SK-N-MC (cell line): ENCODE measurements around the gene MMP23B.

Experiments
- DNase-seq: peaks from one replicate; pipeline ENCODE4 v3.0.0-alpha.2; 2011; ENCODE audit warnings: low read depth, low spot score
- H3K27ac ChIP-seq: fragments of 200-600 bp; sonication (generic); 2 replicates; pipeline ENCODE4 v1.5.1; 2016; ENCODE audit warnings: mixed run types
- H3K36me3 ChIP-seq: fragments of 200-600 bp; sonication (generic); 2 replicates; pipeline ENCODE4 v1.6.1; 2017; ENCODE audit warnings: antibody characterized with exemption, low read length, mixed read lengths; ENCODE audit not compliant: insufficient read depth
- H3K4me3 ChIP-seq: fragments of 200-600 bp; sonication (generic); 2 replicates; pipeline ENCODE4 v1.5.1; 2016
- H3K9ac ChIP-seq: fragments of 200-600 bp; sonication (generic); 2 replicates; pipeline ENCODE4 v1.8.0; 2017; ENCODE audit warnings: mixed run types, mixed read lengths; ENCODE audit not compliant: insufficient read length
- H3K9me3 ChIP-seq: fragments of 200-600 bp; sonication (generic); 2 replicates; pipeline ENCODE4 v1.6.1; 2017; ENCODE audit warnings: low read depth, mild to moderate bottlenecking, antibody characterized with exemption, low read length, moderate library complexity, mixed read lengths
- EZH2 ChIP-seq: fragments of 200-600 bp; sonication (generic); IDR thresholded peaks from one replicate; pipeline ENCODE4 v1.6.1; 2017; ENCODE audit warnings: antibody characterized with exemption
- FOXP2 ChIP-seq: optimal IDR thresholded peaks from 2 replicates; pipeline ENCODE3; 2011; ENCODE audit warnings: mild to moderate bottlenecking, moderate library complexity; ENCODE audit not compliant: insufficient read depth; ENCODE audit errors: extremely low read length, control extremely low read depth
- POLR2AphosphoS5 ChIP-seq: IDR thresholded peaks from 2 replicates; pipeline ENCODE4 v1.6.1; 2012; ENCODE audit warnings: mild to moderate bottlenecking, low read depth, low read length, borderline replicate concordance

The MMP23B gene

DNA sequence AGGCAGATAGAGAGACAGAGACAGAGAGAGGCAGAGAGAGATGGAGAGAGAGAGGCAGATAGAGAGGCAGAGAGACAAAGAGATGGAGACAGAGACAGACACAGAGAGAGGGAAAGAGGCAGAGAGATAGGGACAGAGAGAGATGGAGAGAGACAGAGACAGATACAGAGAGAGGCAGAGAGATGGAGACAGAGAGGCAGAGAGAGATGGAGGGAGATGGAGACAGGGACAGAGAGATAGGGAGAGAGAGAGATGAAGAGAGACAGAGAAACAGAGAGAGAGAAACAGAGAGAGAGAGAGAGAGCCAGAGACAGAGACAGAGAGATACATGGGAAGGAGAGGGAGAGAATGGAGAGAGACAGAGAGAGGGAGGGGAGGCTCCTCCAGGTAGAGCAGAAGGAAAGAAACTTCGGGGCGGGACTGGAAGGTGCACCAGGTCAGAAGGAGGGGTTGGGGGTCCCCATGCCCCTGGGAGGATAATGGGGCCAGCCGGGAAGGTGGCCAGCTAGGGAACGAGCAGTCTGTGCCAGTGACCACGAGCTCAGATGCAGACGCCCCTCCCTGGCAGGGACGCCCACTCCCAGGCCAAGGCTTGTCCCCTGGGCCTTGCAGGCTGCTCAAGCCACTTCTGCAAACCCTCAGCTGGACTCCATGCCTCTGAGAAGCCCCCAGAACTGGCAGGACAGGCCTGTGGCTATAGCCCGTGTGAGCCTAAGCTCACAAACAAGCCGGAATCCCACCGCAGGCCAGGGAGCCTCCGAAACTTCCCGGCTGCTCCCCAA is 35.3 kb upstream of the MMP23B start:
- no peak for TF ChIP-seq POLR2AphosphoS5
- TF ChIP-seq FOXP2, result no peak
- TF ChIP-seq EZH2, result no peak
- no peak overlapping the region for H3K4me3 ChIP-seq
- no peak overlapping the region for H3K27ac ChIP-seq
- no peaks in the 10 kb centered on the region for H3K36me3 ChIP-seq
- no peak for DNase-seq
- no peaks in the 10 kb centered on the region for H3K9me3 ChIP-seq
- H3K9ac ChIP-seq, result no peak overlapping the region

DNA sequence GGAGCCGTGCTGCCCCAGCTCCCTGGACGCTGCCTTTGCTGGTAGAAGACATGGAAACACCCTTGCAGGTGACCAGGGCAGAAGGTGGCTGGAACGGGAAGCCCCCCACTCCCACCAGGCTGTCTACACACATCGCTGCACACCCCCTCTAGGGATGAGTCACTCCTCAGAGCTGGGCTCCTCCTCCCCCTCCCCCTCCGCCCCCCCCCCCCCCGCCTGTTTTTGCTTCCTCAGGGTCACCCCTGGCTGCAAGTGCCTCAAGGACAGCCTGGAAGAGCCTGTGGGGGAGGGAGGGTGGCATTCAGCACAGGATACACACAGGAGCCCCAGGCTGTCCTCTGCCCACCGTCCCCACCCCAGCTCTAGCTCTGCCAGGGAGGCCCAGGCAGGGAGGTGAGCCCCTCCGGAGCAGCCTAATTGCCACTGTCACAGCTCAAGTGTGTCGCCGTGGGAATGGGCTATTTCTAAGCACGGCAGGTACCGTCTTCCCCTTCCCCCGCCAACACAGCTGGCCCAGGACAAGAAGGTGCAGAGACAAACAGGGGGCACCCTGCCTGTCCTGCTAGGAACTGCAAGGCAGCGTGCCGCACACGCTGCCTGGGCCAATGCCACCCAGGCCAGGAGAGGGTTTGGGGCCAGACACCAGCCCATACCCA is 34.6 kb upstream of the MMP23B start:
- no peak overlapping the region for H3K9ac ChIP-seq
- no peak overlapping the region for H3K27ac ChIP-seq
- DNase-seq, result no peak
- H3K36me3 ChIP-seq, result no peaks in the 10 kb centered on the region
- no peak for TF ChIP-seq POLR2AphosphoS5
- no peak for TF ChIP-seq EZH2
- no peak overlapping the region for H3K4me3 ChIP-seq
- no peaks in the 10 kb centered on the region for H3K9me3 ChIP-seq

DNA sequence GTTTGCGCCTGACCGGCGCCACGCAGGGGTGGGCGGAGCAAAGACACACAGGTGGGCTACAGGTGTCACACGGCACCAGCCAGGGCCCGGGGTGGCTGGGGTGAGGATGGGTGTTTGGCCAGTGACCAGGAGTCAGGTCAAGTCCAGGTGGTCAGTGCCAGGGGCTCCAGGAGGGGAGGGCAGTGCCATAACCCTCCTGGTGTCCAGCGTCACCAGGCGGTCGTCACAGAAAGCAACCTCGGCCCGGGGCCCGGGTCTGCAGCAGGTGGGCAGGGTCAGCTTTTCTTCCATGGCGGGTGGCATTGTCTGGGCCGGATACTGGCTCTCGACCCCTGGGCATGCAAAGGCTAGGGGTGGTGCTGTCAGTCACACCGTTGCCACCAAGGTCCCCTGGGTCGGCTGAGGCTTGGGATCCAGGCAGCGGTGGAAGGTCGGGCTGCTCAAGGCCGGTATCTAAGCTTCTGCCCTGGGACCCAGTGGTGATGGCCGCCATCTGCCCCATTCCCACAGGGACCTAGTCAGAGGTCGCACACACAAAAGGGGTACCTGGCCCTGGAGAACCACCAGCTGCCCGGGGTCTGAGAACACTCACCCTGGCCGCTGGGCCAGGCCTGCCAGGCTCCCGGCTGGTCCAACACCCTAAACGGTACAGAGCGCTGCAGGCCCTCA is 33.8 kb upstream of the MMP23B start:
- H3K4me3 ChIP-seq, result no peak overlapping the region
- H3K27ac ChIP-seq, result no peak overlapping the region

DNA sequence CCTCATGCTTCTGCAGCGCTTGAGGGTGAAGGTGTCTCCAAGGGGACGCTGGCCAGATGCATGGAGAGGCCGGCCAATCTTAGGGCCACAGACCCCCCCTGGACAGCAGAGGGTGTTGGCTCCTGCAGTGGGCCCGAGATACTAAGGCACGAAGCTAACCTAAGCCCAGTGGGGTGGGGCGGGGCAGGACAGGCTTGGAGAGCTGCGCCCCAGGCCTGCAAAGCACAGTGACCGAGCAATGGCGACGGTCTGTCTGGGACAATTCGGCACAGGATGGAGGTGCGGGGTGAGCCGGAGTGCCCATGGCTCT is 33.3 kb upstream of the MMP23B start:
- Histone ChIP-seq H3K9ac (no peak overlapping the region), H3K4me3 (no peak overlapping the region), H3K27ac (no peak overlapping the region), H3K9me3 (no peaks in the 10 kb centered on the region), H3K36me3 (no peaks in the 10 kb centered on the region)
- TF ChIP-seq FOXP2, result no peak
- TF ChIP-seq EZH2, result no peak
- TF ChIP-seq POLR2AphosphoS5, result no peak
- DNase-seq, result no peak

More for the DNA sequence above, 33.8 kb upstream of the MMP23B start:
- DNase-seq, result no peak
- Histone ChIP-seq H3K36me3 (no peaks in the 10 kb centered on the region), H3K9ac (no peak overlapping the region), H3K9me3 (no peaks in the 10 kb centered on the region)
- TF ChIP-seq EZH2 (no peak), FOXP2 (no peak), POLR2AphosphoS5 (no peak)

DNA sequence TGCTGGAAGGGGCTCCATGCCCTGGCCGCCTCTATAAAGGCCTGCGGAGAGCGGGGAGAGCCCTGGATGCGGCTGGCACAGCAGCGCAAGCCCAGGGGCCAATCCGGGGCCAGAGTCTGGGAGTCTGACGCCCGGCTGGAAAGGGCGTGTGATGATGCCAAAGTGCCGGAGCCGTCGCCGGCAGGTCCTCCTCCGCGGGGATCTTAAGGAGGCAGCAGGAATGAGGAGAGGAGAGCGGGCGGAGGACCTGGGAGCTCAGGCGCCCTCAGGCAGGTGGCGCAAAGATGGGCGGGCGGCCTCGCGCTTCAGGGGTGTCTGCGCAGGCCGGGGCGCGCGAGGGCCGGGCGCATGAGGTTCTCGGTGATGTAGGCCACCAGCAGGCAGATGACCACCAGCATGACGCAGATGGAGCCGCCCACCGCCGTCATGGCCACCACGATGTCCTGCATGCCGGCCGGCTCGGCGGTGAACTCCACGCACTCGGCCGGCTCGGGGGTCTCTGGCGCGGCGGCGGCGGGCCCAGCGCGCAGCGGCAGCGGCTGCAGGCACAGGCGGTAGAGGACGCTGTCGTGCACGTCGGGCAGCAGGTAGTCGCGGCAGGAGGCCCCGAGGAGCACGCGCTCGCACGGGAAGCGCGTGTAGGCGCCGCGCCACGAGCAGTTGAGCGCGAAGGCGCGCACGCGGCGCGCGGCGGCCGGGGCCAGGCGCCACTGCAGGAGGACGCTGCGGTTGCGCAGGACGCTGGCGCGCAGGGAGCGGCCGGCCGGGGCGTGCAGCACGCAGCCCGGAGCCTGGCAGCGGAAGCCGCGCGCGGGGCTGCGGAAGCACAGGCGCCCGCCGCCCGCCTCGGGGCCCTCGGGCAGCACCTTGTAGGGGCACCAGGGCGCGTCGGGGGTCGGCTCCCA is 32.7 kb upstream of the MMP23B start:
- Histone ChIP-seq H3K27ac (no peak overlapping the region), H3K9me3 (no peaks in the 10 kb centered on the region), H3K4me3 (peak overlapping the region; percentile 62), H3K36me3 (no peaks in the 10 kb centered on the region), H3K9ac (no peak overlapping the region)
- DNase-seq, result no peak
- no peak for TF ChIP-seq EZH2
- no peak for TF ChIP-seq FOXP2
- no peak for TF ChIP-seq POLR2AphosphoS5

DNA sequence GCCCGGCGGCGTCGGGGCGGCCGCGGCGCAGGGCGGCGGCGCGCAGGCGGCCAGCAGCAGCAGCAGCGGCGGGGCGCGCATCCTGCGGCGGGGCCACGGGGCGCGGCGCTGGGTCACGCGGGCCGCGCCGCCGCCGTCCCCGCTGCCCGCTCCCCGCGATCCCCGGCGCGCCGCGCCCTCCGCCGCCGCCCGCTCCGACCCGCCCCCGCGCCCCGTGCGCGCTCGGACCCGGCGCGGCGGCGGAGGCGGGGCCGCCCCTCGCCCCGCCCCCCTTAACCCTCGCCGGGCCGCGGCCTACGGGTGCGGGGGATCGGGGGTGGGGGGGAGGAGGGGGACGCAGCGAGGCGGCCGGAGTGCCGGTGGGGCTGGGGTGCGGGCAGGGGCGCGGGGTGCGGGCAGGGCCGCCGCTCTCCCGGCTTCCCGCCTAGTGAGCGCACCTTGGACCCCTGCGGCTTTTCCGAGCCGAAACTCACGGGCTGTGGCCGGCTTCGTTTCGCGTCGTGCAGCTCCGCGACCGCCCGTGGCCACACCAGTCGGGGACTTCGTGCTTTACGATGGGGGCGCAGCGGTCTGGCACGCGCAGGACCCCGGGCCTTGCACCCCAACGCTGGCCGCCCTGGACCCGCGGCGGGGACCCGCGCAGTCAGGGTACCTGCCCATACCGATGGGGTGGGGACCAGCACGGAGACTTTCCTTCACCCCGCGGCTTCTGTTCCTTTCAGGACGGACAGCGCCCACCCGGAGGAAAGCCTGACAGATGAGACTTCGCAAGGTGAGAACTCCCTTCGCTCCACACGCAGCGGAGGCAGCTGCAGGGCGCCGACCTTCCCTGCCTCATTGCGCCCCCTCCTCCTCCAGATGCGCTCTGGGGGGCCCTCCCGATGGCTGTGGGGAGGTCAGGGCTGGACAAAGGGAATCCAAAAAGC is 31.8 kb upstream of the MMP23B start, which contains the start of gene FNDC10:
Gene FNDC10 (minus strand): TSS at position 201 of the 926 bp plus-strand sequence. CDS start 120 bp downstream, at position 81.
- no peak for DNase-seq
- Histone ChIP-seq H3K36me3 (no peaks in the 10 kb centered on the region), H3K4me3 (peak within 1 kb of the TSS; percentile 65), H3K9ac (no peak within 1 kb of the TSS), H3K9me3 (no peaks in the 10 kb centered on the region), H3K27ac (no peak within 1 kb of the TSS)
- TF ChIP-seq EZH2 (no peak), FOXP2 (no peak), POLR2AphosphoS5 (no peak)

DNA sequence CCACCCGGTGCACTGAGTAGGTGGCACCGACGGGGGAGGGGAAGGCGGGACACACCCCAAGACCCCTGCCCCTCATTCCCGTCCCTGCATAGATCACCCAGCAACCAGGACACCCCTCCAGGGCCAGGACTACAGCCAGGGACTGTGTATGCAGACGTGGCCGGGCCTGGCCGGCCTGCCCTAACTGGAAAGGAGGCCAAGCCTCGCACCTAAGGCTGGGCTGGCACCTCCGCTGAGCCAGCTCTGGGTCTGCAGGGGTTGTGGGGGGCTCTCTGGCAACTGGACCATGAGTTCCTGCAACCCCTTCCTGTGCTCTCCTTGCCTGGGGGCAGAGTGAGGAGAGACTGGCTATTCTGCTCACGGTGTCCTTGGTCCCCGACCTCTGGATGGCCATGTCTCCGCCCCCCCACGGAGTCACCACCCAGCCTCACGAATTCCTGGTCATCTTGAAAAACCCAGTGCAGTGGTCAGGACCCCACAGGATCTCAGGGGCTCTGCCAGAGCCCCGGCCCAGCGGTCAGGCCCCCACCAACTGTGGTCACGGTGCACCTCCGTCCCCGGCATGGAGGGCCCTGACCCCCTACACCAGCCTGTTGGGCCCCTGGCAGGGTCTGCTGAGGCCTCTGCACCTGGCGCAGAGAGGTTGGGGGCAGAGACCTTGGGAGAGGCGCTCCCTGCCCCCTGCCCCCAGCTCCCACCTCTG is 31.0 kb upstream of the MMP23B start:
- Histone ChIP-seq H3K27ac (no peak overlapping the region), H3K36me3 (no peaks in the 10 kb centered on the region), H3K9me3 (no peaks in the 10 kb centered on the region), H3K9ac (no peak overlapping the region), H3K4me3 (no peak overlapping the region; the same call in 1 of the 2 replicates)
- TF ChIP-seq EZH2, result no peak
- no peak for TF ChIP-seq POLR2AphosphoS5
- no peak for TF ChIP-seq FOXP2
- no peak for DNase-seq
